GM18498 (cell line): ENCODE measurements around the gene PHTF2.

Source experiments
- ATAC-seq: cut with Tn5 transposase; IDR thresholded peaks from one replicate; pipeline ENCODE4 v1.9.1; 2021; ENCODE audit warnings: mild to moderate bottlenecking, moderate library complexity; ENCODE audit not compliant: unreplicated experiment

Gene PHTF2

DNA sequence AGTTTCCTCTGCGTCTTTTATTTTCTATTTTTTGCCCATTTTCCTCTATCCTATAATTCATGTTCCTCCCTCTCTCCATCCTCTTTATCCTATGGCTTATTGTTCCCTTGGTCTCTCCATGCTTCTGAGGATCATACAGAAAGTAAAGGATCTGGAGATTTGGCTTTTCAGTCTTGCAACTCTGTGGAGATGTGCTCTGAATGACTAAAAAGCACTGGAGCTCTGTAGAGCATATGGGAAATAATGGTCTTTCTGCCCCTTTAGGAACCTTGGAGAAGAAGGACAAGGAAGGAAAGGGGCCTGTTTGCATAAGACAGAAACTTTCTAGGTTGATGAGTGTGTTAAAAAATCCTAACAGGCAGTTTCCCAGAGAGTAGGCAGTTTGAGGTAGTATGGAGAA lies 120.1 kb downstream of the PHTF2 start:
- ATAC-seq = no peak

DNA sequence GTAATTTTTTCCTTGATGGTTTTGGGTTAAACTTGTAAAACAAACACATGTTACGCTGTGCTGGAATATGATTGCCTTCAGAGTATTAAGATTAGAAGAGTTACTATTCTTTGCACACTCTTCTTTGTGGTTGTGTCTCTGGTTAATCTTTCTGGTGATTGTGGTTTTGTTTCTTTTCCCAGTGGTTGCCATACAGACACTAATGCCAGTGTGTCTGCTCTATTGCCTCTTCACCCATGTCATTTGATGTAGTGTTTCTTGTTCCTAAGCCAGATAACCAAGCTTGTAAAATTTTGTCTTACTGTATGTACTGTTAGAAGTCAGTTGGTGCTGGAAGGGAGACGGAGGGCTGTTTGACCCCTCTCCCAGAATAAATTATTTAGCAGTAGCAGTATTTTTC lies 124.8 kb downstream of the PHTF2 start:
- no peak for ATAC-seq

DNA sequence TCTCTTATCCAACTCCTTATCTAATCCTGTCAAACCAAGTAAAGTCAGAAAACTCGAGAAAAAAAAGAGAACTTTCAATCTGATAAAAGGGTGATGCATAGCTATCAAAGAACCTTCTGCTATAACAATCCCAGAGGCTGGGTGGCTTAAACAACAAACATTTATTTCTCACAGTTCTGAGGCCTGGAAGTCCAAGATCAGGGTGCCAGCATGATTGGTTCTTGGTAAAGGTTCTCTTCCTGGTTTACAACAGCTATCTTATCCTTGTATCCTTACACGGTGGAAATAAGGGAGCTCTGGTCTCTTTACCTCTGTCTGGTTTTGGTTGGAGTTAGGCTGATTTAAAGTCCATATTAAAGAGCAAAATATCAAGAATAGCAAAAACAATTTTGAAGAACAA lies 131.9 kb downstream of the PHTF2 start:
- no peak for ATAC-seq

DNA sequence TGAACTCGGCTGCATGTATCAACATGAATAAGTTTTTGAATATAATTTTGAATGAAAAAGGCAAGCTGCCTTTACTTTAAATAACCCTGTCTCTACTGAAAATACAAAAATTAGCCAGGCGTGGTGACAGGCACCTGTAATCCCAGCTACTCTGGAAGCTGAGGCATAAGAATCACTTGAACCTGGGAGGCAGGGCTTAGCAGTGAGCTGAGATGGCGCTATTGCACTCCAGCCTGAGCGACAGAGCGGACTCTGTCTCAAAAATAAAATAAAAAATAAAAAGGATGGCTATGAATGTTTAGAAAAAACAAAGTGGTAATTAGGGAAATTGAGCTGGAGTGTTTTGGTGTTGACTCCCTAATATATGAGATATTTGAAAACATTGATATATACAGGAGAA lies 133.3 kb downstream of the PHTF2 start:
- no peak for ATAC-seq

DNA sequence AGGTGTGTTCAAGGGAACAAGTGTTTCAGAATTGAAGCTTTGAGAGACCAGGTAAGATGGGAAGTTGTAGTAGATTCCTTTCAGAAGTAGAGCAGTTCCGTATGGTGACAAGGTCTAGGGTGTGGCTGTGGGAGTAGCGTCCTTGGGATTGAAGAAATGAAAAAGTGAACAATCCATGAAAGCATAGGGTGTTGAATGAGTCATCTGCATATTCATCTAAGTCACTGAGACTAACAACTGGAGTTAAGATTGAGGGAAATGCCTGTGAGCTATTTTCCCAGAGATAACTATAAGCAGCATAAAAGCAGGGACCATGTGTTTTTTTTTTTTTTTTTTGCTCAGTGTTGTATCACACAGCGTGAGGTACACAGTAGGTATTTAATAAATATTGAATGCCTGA lies 134.8 kb downstream of the PHTF2 start:
- ATAC-seq = no peak

DNA sequence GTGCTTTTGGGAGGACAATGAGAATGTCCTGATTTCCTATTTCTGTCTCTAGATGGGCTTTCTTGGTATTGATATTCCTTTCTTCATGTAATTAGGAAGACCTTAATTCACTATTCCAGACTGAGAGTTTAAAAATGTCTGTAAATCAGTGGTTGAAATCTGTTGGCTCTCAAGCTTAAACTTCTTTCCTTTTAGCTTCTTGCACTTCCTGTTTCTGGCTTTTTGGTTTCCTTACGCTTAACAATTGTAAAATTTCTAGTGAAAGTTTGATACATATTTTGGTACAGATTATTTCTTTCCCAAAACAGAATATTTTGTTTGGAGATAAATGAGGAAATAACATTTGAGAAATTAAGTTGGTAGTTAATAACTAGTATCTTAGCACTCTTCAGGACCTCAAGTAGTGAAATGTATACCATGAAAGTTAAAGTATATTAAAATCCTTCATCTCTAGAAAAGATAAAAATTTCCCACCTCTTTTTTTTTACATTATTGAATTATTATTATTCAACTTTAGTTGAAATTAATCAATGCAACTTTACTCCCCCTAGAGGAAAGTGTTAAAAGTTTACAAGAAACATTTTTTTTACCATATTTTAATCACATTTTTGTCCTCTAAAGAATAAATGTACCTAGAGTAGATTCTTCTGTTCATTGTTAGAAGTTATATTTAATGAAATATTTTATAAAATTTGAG lies 137.2 kb downstream of the PHTF2 start:
- no peak for ATAC-seq

DNA sequence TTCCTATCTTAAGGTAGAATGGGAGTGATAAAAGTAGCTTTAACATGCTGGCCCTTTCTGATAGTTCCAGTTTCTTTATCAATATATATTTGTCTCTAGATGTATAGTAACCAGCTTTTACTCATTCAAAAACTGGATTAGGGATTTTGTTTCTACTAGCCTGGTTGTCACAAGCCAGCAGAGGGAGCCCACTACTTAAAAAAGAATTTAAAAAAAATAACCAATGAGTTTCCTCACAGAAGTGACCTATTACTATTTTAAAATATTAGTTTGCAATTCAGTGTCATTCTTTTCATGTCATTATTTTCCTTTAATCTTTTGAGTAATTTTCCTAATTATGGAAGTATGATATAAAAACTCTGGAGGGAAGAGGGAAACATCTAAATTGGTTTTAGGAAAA lies 142.1 kb downstream of the PHTF2 start:
- no peak for ATAC-seq

DNA sequence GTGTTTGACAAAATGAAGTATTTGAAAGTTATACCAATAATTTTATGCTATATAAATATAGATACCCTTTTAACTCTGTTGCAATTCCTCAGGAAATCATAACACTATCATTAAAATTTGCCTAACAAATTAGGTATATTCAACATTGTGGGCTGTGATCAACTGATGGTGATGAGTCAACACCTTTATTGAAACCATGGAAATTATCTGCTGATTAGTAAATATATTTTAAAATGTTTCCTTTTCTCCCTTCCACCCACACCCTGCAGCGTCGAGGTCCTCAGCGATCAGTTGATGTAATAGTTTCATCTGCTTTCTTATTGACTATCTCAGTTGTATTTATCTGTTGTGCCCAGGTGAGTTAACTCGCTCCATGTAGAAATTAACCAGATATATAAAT lies 143.9 kb downstream of the PHTF2 start:
- no peak for ATAC-seq

DNA sequence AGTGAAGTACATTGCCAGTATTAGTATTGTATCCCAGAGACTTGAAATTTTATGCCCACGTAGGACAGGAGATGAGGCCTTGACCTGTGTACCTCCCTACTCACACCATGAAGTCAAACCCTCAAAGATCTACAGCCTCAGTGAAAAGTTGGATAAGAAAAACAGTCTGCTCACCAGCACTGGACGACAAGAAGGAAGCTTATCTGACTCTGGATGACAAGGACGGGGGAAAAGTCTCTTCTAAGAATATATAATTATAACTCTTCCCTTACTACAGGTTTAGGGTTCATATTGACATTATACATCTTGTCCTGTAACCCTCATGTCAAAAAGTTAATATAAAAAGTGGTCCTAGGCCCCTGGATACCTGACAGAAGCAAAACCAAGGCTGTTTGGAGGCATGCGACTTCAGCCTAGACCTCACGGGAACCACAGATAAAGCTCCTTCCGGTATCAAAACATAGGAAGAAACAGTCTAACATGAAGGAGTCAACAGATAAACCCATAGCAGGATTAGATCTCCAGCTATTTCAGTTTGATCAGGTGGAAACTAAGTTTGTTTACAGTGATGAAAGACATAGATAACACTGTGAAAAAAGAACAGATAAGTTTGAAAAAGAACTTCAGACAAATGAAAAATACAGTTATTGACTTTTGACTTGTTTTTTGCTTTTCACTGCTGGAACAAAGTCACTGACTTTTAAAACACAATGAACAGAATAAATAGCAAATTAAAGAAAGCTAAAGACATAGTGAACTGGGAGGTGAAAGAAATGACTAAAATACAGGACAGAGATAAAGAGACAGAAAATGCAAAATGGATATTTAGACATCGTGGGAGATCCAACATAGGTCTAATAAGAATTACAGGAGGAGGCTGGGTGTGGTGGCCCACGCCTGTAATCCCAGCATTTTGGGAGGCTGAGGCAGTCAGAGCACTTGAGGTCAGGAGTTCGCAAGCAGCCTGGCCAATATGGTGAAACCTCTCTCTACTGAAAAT lies 145.9 kb downstream of the PHTF2 start:
- no peak for ATAC-seq

DNA sequence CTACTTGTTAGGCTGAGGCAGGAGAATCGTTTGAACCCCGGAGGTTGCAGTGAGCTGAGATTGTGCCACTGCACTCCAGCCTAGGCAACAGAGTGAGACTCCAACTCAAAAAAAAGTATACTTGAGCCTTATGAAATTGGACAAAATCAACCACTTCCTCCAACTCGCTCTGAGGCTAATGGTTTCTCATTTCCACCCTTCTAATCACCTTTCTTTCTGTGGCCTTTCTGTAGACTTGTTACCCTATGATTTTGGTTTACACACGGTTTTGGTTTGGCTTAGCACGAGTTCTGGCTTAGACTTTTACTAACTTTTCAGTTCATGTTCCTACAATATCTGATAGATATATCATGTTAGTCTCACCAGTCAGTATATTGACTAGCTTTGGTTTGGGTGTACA lies 152.0 kb downstream of the PHTF2 start:
- no peak for ATAC-seq

DNA sequence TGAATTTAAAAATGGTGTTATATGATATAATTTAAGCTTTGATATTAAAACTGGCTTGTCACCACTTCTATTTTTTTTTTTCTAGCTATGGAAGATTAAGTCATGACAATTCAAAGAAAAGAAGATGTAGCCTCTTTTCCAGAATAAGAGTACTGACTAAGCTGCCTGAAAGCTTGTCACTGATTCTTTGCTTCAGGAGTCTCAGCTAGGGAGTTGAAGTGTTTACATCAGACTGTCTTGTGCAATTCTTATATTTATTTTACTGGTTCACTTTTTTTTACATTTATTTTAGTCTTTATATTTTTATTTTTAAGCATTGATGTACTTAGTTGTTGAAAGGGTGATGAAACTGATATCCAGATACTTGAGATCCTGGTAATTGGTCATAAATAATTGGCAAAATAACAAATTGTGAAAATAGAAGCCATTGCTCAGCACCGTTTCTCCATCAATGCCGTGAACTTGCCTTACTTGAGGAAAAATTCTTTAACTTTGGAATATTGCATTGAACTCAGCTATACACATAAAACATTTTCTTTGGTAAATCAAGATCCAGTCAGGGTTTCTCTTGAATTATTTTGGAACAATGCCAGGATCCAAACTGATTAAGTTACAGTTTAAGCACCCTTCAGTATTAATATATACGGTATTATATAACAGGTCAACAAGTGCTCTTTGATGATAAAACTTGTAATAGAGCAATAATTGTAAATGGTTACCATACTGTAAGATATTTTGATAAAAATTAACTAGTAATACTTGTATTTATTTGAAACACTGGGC lies 156.4 kb downstream of the PHTF2 start:
- no peak for ATAC-seq

DNA sequence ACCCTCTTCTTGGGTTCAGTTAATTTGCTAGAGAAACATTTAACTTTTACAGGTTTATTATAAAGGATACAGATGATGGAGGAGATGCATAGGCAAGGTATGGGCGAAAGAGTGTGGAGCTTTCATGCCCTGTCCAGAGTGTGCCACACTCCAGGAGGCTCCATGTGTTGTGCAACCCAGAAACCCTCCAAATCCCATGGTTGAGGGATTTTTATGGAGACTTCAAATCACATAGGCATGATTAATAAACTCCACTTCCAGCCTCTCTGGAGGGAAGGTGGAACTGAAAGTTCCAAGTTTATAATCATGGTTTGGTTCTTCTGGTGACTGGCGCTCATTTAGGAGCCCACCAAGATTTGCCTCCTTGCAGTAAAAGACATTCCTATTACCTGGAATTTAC lies 159.9 kb downstream of the PHTF2 start:
- ATAC-seq = no peak

DNA sequence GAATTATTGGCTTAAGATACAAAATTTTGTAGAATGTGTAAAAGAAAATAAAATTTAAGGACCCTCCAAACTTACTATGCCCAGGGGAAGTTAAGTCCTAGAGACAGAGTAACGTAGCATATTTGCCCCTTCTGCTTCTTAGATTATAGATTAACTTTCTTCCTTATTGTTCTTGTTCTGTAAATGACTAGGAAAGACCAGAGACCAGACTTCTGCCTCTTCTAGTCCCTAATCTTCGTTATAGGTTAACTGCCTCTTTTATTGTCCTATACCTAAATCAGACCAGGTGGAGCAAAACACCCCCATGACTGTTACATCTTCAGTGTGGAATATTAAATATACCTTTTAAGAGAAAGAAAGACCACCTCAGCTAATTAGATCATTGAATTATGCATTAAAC lies 160.5 kb downstream of the PHTF2 start:
- ATAC-seq = no peak

DNA sequence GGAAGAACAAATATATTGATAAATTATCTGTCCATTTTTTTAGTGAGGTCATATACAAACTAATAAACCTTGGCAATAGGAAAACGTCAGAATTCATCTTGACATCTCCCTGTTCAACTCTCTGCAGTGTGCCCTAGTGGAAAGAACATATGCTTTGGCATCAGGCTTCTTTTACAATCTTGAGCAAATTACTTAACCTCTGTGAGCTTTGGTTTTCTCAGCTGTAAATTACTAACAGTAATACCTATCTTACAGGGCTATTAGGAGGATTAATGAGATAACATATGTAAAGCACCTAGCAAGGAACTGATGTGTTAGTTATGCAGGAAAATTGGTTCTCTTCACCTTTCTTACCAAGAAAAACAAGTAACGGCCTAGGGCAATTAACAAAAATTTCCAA lies 161.8 kb downstream of the PHTF2 start:
- no peak for ATAC-seq

DNA sequence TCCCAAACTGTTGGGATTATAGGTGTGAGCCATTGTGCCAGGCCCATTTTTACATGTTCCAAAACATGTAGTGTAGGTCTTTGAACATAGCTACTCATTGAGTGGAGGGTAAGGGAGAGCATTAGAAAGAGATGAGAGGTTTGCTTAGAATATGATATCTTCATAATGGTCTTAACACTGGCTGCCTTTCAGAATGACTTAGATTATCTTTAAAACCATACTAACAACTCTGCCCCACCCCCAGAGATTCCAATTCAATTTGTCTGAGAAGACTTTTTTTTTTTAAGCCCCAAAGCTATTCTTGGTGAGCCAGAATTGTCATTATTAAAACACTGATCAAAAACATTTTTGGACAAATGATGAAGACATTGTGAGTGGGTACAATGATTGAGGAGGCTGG lies 168.9 kb downstream of the PHTF2 start:
- ATAC-seq = no peak

DNA sequence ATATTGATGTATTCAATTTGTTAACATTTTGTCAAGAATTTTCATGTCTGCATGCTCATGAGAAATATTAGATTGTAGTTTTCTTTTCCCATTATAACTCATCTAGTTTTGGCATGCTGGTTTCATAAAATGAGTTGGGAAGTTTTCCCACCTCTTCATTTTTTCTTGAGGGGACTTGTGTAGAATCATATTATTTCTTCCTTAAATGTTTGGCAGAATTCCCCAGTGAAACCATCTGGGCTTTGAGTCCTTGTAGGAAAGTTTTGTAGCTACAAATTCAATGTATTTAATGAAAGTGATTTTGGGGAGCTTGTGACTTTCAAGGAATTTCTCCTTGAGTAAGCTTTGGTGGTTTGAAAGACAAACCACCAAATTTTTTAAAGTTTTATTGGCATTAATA lies 173.2 kb downstream of the PHTF2 start:
- no peak for ATAC-seq

DNA sequence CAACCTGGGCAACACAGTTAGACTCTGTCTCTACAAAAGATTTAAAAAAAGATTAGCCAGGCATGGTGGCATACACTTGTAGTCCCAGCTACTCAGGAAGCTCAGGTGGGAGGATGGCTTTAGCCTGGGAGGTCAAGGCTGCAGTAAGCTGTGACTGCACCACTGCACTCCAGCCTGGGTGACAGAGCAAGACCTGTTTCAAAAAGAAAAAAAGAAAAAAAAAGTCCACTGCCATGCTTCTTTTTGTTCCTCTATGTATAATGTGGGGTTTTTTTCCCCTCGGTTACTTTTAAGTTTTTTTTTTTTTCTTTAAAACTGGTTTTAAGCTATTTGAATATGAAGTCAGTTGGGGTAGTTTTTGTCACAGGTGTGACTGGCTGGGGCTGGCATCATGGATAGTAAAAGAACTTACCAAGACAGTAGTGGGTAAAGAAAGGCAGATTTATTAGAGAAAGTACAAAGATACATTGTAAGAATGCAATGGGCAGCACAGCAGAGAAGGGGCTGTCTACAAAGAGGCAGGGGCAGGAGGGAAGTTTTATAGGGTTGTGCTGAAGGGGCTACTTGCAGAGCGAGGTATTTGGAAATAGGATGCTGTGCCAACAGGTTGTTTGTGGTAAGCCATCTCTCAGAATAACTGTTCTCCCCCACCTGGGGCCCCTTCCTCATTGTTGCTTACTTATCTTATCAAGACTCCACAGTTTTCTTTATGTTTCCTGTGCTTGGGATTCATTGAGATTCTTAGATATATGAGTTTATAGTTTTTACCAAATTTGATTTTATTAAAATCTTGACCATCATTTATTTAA lies 177.3 kb downstream of the PHTF2 start:
- no peak for ATAC-seq

DNA sequence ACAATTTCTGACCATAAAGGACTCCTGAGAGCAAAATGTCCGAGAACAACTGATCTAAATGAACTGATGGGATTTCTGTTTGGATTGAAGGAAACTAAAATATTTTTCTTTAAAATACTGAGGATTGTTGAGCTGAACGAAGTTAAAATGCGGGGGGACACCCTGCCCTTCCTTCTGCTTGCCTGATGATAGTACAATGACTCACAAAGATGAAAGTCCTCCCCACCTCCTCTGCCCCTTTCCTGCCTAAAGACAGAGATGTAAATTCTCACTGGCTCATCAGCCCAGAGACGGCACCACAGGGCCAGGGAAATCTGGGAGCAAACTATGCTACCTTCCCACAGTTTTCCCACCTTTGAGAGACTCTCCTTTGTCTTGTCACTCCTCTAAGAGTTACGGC lies 180.6 kb downstream of the PHTF2 start:
- ATAC-seq = no peak

DNA sequence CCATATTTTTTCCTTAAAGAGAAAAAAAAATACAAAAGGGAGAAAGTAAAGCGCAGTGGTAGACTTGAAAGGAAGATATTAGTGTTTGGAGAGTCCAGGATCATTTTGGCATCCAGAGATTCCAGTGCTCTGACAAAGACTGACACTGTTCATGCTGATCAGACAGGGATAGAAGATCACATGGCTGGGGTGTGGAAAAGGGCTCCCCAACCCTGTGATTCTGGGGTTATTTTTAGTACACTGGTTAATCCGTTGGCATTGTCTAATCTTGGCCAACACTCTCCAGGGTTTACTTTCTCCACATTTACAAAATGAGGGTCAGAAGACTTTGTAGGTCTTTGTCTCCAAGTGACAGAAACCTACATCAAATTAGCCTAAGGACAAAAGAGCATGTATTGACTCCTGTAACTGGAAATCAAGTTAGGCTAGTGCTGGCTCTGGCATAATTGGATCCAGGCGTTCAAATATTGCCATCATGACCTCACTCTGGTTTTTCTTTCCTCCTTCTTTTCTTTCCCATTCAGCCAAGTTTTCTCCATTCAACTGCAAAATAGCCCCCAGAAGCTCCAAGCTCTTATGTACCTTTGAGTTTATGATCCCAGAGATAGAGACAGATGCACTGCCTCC lies 181.6 kb downstream of the PHTF2 start:
- no peak for ATAC-seq

DNA sequence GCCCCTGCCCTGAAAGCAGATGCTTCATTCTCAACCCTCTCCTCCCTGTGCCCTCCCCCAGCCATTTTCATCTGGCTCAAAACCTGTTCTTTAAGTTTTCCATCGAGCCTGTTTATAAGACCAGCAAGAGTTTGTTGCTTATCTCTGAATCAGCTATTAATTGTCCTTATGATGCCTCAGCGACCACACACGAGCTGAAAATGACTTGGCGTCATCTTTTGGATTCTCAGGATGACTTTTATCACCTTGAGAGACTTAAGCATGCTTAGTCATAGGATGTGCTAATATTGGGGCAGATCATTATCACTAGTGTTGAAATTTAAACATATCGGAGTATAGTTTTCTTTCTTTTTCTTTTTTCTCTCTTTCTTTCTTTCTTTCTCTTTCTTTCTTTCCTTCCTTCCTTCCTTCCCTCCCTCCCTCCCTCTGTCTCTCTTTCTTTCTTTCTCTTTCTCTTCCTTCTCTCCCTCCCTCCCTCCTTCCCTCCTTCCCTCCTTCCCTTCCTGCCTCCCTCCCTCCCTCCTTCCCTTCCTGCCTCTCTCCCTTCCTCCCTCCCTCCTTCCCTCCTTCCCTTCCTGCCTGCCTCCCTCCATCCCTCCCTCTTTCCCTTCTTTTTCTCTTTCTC lies 184.5 kb downstream of the PHTF2 start:
- no peak for ATAC-seq
